Astrocyte of the spinal cord (primary cell): ENCODE results near the gene DKKL1.
A peak's percentile ranks its signal among the peaks of the same experiment; 100 is the strongest.

Experiments used
- DNase-seq: peaks from one replicate; pipeline ENCODE4 v3.0.0; 2011; ENCODE audit warnings: low read depth, low spot score
- H3K4me3 ChIP-seq: 2 replicates; pipeline ENCODE4 v1.5.1; 2011; ENCODE audit warnings: low read depth, mild to moderate bottlenecking, low read length, moderate library complexity
- CTCF ChIP-seq: IDR thresholded peaks from 2 replicates; pipeline ENCODE4 v1.5.1; 2012; ENCODE audit warnings: low read depth, mild to moderate bottlenecking, low read length, inconsistent platforms
- in situ Hi-C: cut with HindIII; loops from 2 replicates; pipeline ENCODE4 v1.10.0; 2017; ENCODE audit warnings: low sequenced_read_pairs

The DKKL1 gene

GRCh38 chr19:49338691-49339300, 24.9 kb upstream of the DKKL1 start:
- no peak for TF ChIP-seq CTCF
- no peak overlapping the region for H3K4me3 ChIP-seq
- in situ Hi-C loops = no loop called here
- peak; percentile 43 for DNase-seq

GRCh38 chr19:49339301-49340068, 24.2 kb upstream of the DKKL1 start:
- in situ Hi-C loops = no loop called here
- DNase-seq = peak; percentile 89
- TF ChIP-seq CTCF = no peak
- H3K4me3 ChIP-seq = no peak overlapping the region

GRCh38 chr19:49340069-49340864, 23.4 kb upstream of the DKKL1 start:
- in situ Hi-C loops = no loop called here
- TF ChIP-seq CTCF = no peak
- H3K4me3 ChIP-seq = no peak overlapping the region
- no peak for DNase-seq

- in situ Hi-C loops = no loop called here
- H3K4me3 ChIP-seq = no peak overlapping the region
- TF ChIP-seq CTCF = no peak
- no peak for DNase-seq
Measured at GRCh38 chr19:49340865-49341718, 22.6 kb upstream of the DKKL1 start.

- in situ Hi-C loops = no loop called here
- no peak for DNase-seq
- no peak for TF ChIP-seq CTCF
Measured at GRCh38 chr19:49342291-49342721, 21.4 kb upstream of the DKKL1 start.

GRCh38 chr19:49343123-49343522, 20.6 kb upstream of the DKKL1 start:
- TF ChIP-seq CTCF = no peak
- in situ Hi-C loops = no loop called here
- DNase-seq = no peak
- H3K4me3 ChIP-seq = no peak overlapping the region

More at GRCh38 chr19:49342291-49342721, 21.4 kb upstream of the DKKL1 start:
- H3K4me3 ChIP-seq = no peak overlapping the region
